Small intestine (tissue), 7 donors: ENCODE measurements around the gene PIEZO2. TPM values are rescaled to one million over a fixed set of nuclear protein-coding genes. Genes with fewer than 3 reads are reported as not detected.

Experiments used
- DNase-seq, 2 donors: peaks; one replicate each; pipeline versions ENCODE4 v3.0.0 to v3.0.0-alpha.2; 2013
- FAIRE-seq: peaks from 2 replicates; lab custom pipeline; 2012; peaks lifted over from hg19 to GRCh38; lab: Jason Lieb, UNC
- H3K27ac ChIP-seq, 3 donors: one replicate each; pipeline ENCODE4 v1.5.1; 2013; ENCODE audit warnings: low read length in 2 of 3, mild to moderate bottlenecking in 2 of 3, control low read depth in 1 of 3, inconsistent platforms in 1 of 3, low read depth in 1 of 3, moderate library complexity in 1 of 3
- H3K27me3 ChIP-seq, 3 donors: one replicate each; pipeline ENCODE4 v1.6.1; 2013; ENCODE audit warnings: low read length in 3 of 3, inconsistent platforms in 1 of 3; ENCODE audit not compliant: control insufficient read depth in 3 of 3, insufficient read depth in 3 of 3
- H3K36me3 ChIP-seq, 3 donors: one replicate each; pipeline ENCODE4 v1.6.1; 2013; ENCODE audit warnings: low read length in 3 of 3, inconsistent platforms in 1 of 3, low read depth in 1 of 3, mild to moderate bottlenecking in 1 of 3, moderate library complexity in 1 of 3; ENCODE audit not compliant: control insufficient read depth in 3 of 3, insufficient read depth in 2 of 3
- H3K4me1 ChIP-seq, 3 donors: one replicate each; pipeline ENCODE4 v1.6.1; 2013; ENCODE audit warnings: low read length in 2 of 3, inconsistent platforms in 1 of 3, low read depth in 1 of 3, mild to moderate bottlenecking in 1 of 3, moderate library complexity in 1 of 3; ENCODE audit not compliant: control insufficient read depth in 3 of 3, insufficient read depth in 2 of 3
- H3K4me3 ChIP-seq, 3 donors: one replicate each; pipeline ENCODE4 v1.5.1; 2013; ENCODE audit warnings: low read length in 3 of 3, control low read depth in 1 of 3, inconsistent platforms in 1 of 3, low read depth in 1 of 3, mild to moderate bottlenecking in 1 of 3, moderate library complexity in 1 of 3
- H3K9me3 ChIP-seq, 2 donors: one replicate each; pipeline ENCODE4 v1.6.1; 2013; ENCODE audit warnings: low read depth in 1 of 2, low read length in 1 of 2; ENCODE audit not compliant: control insufficient read depth in 2 of 2, insufficient read depth in 1 of 2
- WGBS, 3 donors: extraction: QIAGEN DNeasy Blood & Tissue Kit; methylation state at CpG; one replicate each; pipeline ENCODE4 v1.1.7; 2013; 5-methylcytosine and 5-hydroxymethylcytosine counted together
- polyA plus RNA-seq, 4 donors: library from polyadenylated mRNA; stranded (reverse) in 3 of 4; unstranded in 1 of 4; fragments of 200-250 nt in 3 of 4; fragments of 120-200 nt in 1 of 4; gene quantifications; one replicate each; pipeline versions ENCODE4 v1.2.1 to v1.2.3, GENCODE V29; 2013
- donor health status: healthy with polysubstance abuse.
- donor health status: control.
- donor health status: control.
- donor health status: Bipolar disorder and iron deficiency.
- donor health status: healthy.

The PIEZO2 gene
- polyA plus RNA-seq, 4 donors = 0.81 to 30.2 (median 1.8) TPM; not detected in 1

- Histone ChIP-seq H3K27me3 (no peaks in the 10 kb centered on the region), H3K4me1 (no peaks in the 10 kb centered on the region), H3K9me3 (no peaks in the 10 kb centered on the region), H3K27ac (no peak overlapping the region), H3K36me3 (no peaks in the 10 kb centered on the region), H3K4me3 (no peak overlapping the region)
- 92 to 95% (median 94%) methylated on average over 2 of the region's 2 CpGs for WGBS, 3 donors
- FAIRE-seq = no peak
- no peak for DNase-seq
These were observed 103.2 kb downstream of the PIEZO2 start for GRCh38 chr18:11046140-11046539.

GRCh38 chr18:11043694-11044093 is 105.7 kb downstream of the PIEZO2 start:
- Histone ChIP-seq H3K9me3 (no peaks in the 10 kb centered on the region), H3K4me3 (no peak overlapping the region), H3K36me3 (no peaks in the 10 kb centered on the region), H3K27me3 (no peaks in the 10 kb centered on the region), H3K27ac (no peak overlapping the region), H3K4me1 (no peaks in the 10 kb centered on the region)
- 86 to 93% (median 92%) methylated on average over 7 of the region's 7 CpGs for WGBS, 3 donors
- no peak for DNase-seq
- no peak for FAIRE-seq

- WGBS, 3 donors = 56 to 74% (median 58%) methylated on average over 4 of the region's 4 CpGs
- Histone ChIP-seq H3K4me3 (no peak overlapping the region), H3K36me3 (no peaks in the 10 kb centered on the region), H3K9me3 (no peaks in the 10 kb centered on the region), H3K27me3 (no peaks in the 10 kb centered on the region), H3K27ac (no peak overlapping the region), H3K4me1 (peaks cover 0 to 3% (median 0%) of the 10 kb centered on the region in 3 donors)
- DNase-seq = no peak
- FAIRE-seq = no peak
These were observed 107.1 kb downstream of the PIEZO2 start for GRCh38 chr18:11042247-11042646.

- Histone ChIP-seq H3K4me1 (peaks cover 0 to 3% (median 0%) of the 10 kb centered on the region in 3 donors), H3K9me3 (no peaks in the 10 kb centered on the region), H3K4me3 (no peak overlapping the region), H3K27me3 (no peaks in the 10 kb centered on the region), H3K36me3 (no peaks in the 10 kb centered on the region), H3K27ac (no peak overlapping the region)
- FAIRE-seq = no peak
- 30 to 32% (median 31%) methylated on average over 7 of the region's 7 CpGs for whole genome bisulfite sequencing, 3 donors
- DNase-seq = peak; percentile 23 to 67
These were observed 108.3 kb downstream of the PIEZO2 start for GRCh38 chr18:11040823-11041656.

GRCh38 chr18:11040359-11040758 is 109.0 kb downstream of the PIEZO2 start:
- peaks cover 0 to 3% (median 0%) of the 10 kb centered on the region in 3 donors for H3K4me1 ChIP-seq
- no peak overlapping the region for H3K4me3 ChIP-seq
- no peaks in the 10 kb centered on the region for H3K9me3 ChIP-seq
- no peaks in the 10 kb centered on the region for H3K36me3 ChIP-seq
- no peak overlapping the region for H3K27ac ChIP-seq
- no peak for FAIRE-seq
- no peaks in the 10 kb centered on the region for H3K27me3 ChIP-seq
- 52 to 66% (median 60%) methylated on average over 4 of the region's 4 CpGs for WGBS, 3 donors
- no peak for DNase-seq

- Histone ChIP-seq H3K9me3 (no peaks in the 10 kb centered on the region), H3K4me1 (peaks cover 0 to 4% (median 0%) of the 10 kb centered on the region in 3 donors), H3K36me3 (no peaks in the 10 kb centered on the region), H3K27me3 (no peaks in the 10 kb centered on the region), H3K27ac (no peak overlapping the region), H3K4me3 (no peak overlapping the region)
- DNase-seq (peak in 1 of 2 donors; percentile 56), FAIRE-seq (no peak)
- WGBS, 3 donors = 50 to 53% (median 51%) methylated on average over 3 of the region's 3 CpGs
These were observed 111.7 kb downstream of the PIEZO2 start for GRCh38 chr18:11037533-11038240.

- Histone ChIP-seq H3K9me3 (no peaks in the 10 kb centered on the region), H3K27ac (no peak overlapping the region), H3K27me3 (no peaks in the 10 kb centered on the region), H3K36me3 (no peaks in the 10 kb centered on the region), H3K4me1 (peaks cover 0 to 4% (median 0%) of the 10 kb centered on the region in 3 donors), H3K4me3 (no peak overlapping the region)
- DNase-seq (no peak), FAIRE-seq (no peak)
- WGBS, 3 donors = 65 to 84% (median 67%) methylated on average over 3 of the region's 3 CpGs
These were observed 113.4 kb downstream of the PIEZO2 start for GRCh38 chr18:11035814-11036495.

- Histone ChIP-seq H3K27me3 (no peaks in the 10 kb centered on the region), H3K4me3 (no peak overlapping the region), H3K4me1 (peaks cover 0 to 4% (median 0%) of the 10 kb centered on the region in 3 donors), H3K27ac (no peak overlapping the region), H3K36me3 (no peaks in the 10 kb centered on the region), H3K9me3 (no peaks in the 10 kb centered on the region)
- FAIRE-seq = no peak
- 71 to 96% (median 94%) methylated on average over 2 of the region's 2 CpGs for WGBS, 3 donors
- no peak for DNase-seq
These were observed 114.0 kb downstream of the PIEZO2 start for GRCh38 chr18:11035376-11035775.
